ENCODE results near the gene FSHR. TPM values are rescaled to one million over a fixed set of nuclear protein-coding genes. Genes with fewer than 3 reads are reported as not detected.

FSHR gene
- total RNA-seq, 4 donors from 2014 or later = not detected

DNA sequence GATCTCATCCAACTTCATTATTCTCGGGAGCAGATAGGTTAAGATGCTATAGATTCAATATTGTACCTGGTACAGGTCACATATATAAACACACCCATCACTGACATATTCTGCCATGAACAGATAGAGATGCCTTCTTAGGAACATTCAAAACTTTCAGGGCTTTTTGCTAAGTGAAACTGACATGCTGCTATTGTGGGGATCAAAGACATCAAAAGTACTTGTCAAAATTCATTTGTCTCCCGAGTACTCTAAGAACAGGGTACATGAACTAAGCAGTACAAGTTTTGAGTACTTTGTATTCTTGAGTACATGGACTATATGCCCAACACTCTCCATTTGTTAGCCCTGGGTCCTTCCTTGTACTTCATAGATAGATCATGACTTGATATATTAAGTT is 173.5 kb downstream of the FSHR start:
- TF ChIP-seq, protein P1, sequence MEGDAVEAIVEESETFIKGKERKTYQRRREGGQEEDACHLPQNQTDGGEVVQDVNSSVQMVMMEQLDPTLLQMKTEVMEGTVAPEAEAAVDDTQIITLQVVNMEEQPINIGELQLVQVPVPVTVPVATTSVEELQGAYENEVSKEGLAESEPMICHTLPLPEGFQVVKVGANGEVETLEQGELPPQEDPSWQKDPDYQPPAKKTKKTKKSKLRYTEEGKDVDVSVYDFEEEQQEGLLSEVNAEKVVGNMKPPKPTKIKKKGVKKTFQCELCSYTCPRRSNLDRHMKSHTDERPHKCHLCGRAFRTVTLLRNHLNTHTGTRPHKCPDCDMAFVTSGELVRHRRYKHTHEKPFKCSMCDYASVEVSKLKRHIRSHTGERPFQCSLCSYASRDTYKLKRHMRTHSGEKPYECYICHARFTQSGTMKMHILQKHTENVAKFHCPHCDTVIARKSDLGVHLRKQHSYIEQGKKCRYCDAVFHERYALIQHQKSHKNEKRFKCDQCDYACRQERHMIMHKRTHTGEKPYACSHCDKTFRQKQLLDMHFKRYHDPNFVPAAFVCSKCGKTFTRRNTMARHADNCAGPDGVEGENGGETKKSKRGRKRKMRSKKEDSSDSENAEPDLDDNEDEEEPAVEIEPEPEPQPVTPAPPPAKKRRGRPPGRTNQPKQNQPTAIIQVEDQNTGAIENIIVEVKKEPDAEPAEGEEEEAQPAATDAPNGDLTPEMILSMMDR (IDR thresholded peaks at IDR 0.05) = no peak
- ATAC-seq (ENCODE audit: low FRiP score) (no peak), DNase-seq (ENCODE audit: low spot score) (no peak)

DNA sequence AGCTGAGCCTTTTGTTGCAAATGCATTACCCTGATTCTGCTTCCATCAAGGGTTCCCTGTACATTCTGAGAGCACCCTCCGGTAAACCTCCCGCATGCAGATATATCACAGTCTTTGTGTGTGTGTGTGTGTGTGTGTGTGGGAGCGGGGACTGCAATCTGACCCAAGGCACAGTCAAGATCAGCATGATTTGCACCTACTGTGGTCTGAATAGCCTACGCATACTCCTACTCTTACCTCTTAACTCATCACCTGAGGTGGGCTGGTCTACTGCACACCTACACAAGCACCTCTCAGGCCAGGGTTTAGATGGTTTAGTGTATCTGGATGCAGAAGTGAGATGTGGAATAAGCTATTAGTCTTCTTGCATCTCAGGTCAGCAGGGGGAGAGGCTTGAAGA is 174.6 kb downstream of the FSHR start:
- DNase-seq (ENCODE audit: low spot score) (no peak), ATAC-seq (ENCODE audit: low FRiP score) (no peak)
- TF ChIP-seq, protein P1 (IDR thresholded peaks at IDR 0.05) = no peak

DNA sequence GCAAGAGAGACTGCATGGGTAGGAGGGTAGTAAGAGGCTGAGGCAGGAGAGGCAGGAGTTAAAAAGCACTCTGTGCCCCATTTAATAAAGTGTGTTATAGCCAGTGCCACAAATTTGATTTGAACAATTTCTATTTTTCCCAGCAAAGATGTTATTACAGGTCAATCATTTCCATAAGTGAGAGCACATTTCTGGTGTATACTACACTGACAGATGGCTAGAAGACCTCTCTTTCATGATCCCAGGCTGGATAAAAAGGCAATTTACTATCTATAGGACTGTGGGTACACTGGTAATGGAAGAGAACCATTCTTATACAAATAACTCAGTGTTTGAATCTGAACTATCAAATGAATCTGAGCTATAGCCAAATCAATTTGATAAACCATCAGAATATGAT is 176.2 kb downstream of the FSHR start:
- TF ChIP-seq, protein P1 (IDR thresholded peaks at IDR 0.05) = no peak
- DNase-seq (ENCODE audit: low spot score) (no peak), ATAC-seq (ENCODE audit: low FRiP score) (no peak)

DNA sequence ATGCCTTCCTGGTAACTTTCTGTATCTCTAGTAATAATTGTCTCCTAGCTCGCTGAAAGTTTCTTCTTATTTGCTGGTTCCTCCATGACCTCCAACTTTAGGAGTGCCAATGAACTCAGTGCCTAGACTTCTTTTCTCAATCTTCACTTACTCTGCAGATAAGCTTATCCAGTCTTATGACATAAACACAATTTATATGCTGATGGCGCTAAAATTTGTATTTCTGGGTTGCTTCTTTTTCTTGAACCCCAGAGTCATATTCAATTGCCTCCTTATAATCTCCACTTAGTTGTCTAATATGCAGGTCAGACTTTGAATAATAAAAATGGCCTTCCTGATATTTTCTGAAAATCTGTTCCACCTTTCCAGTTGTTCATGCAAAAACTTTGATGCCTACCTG is 182.5 kb downstream of the FSHR start:
- no peak for ATAC-seq (ENCODE audit: low FRiP score)
- DNase-seq (ENCODE audit: low spot score) = no peak

DNA sequence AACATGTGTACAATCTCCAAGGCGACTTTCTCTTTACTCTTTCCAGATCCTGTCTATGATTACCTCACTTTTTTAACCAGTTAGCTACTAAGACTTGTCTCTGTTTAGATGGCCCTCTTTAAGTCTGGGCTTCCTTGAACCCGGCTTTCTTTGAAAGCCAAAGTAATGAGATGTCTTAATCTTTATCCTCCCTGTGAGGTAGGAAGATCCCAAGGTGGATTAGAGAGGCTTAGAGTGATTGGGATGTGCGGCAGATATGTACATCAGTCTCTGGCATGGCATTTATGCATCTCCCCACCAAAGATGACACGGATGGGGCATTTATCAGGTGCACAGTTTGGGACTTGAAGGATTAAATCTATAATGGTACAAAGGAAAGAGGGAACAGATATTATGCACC is 186.3 kb downstream of the FSHR start:
- TF ChIP-seq, protein P1 (IDR thresholded peaks at IDR 0.05) = no peak
- ATAC-seq (ENCODE audit: low FRiP score) (no peak), DNase-seq (ENCODE audit: low spot score) (no peak)

More for the DNA sequence above, 182.5 kb downstream of the FSHR start:
- TF ChIP-seq, protein P1 (IDR thresholded peaks at IDR 0.05) = no peak

DNA sequence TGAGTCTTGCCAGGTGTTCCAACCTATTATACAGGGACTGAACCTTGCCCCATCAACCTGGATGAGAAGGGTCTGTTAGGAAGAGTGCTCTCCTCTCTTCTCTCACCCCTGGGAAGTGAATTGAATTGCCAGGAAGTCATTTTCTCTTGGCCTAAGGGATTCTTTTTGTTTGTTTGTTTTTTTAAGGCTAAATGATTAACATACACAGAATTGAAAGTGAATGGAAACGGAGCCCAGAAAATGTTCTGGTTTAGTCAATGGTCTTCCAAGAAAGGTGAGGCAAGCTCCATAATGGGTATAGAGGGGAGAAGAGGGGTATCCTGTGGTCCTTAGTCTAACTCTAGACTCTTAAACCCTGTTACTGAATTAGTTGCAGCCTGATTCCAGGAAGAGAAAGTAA is 189.1 kb downstream of the FSHR start:
- ATAC-seq (ENCODE audit: low FRiP score) (no peak), DNase-seq (ENCODE audit: low spot score) (no peak)
- TF ChIP-seq, protein P1 (IDR thresholded peaks at IDR 0.05) = no peak

DNA sequence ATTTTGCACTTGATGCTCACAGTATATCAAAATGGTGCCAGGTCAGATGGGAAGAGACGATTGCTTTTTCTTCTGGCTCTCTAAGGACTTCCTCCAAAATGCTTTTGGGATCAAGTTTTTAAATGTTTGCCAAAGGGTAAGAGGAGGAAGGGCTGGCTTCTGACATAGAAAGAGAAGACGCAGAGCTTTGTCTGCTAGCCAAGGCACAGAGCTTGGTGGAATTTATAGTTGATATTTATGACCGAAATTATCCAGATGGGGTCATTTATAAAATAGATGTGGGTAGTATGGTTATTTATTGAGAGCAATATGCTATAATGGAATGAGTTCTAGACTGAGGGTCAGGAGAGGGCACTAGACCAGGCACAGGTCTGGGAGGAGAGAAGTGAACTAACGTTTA is 193.3 kb downstream of the FSHR start:
- ATAC-seq (ENCODE audit: low FRiP score) (no peak), DNase-seq (ENCODE audit: low spot score) (no peak)
- TF ChIP-seq, protein P1 (IDR thresholded peaks at IDR 0.05) = no peak
